ENCODE data around the gene ALPG. TPM values are rescaled to one million over a fixed set of nuclear protein-coding genes. Genes with fewer than 3 reads are reported as not detected.
A peak's percentile ranks its signal among the peaks of the same experiment; 100 is the strongest.

ALPG gene
- polyA plus RNA-seq, 1 donor (not counting 4 experiments of a cell fraction or from before 2014, with no cell fraction given) = not detected

GRCh38 chr2:232398293-232399034, 8.2 kb upstream of the ALPG start:
- no peaks in the 10 kb centered on the region for H3K27me3 ChIP-seq (ENCODE audit: control insufficient read depth, extremely low read depth, insufficient read depth, low read length)
- no peak for DNase-seq (ENCODE audit: low read depth, low spot score)
- no peak overlapping the region for H3K9ac ChIP-seq (ENCODE audit: control insufficient read depth, extremely low read depth, insufficient read depth, low read length)
- TF ChIP-seq EZH2 (IDR thresholded peaks at IDR 0.05; ENCODE audit: low read length) (no peak), CTCF (optimal IDR thresholded peaks at IDR 0.05 in 1 of 3, IDR thresholded peaks at IDR 0.05 in 1 of 3, conservative IDR thresholded peaks at IDR 0.05 in 1 of 3; ENCODE audit: extremely low read depth in 1 of 3, insufficient read depth in 2 of 3, low read length in 3 of 3) (no peak)
- no peaks in the 10 kb centered on the region for H3K79me2 ChIP-seq (ENCODE audit: control insufficient read depth, insufficient read depth, low read length)
- no peaks in the 10 kb centered on the region for H3K36me3 ChIP-seq (ENCODE audit: control insufficient read depth in 2 of 2, extremely low read depth in 1 of 2, insufficient read depth in 2 of 2, low read length in 2 of 2)
- H3K4me3 ChIP-seq (ENCODE audit: control insufficient read depth in 2 of 3, extremely low read depth in 1 of 3, insufficient read depth in 2 of 3, low read depth in 1 of 3, low read length in 3 of 3) = no peak overlapping the region
- peak; percentile 44 for FAIRE-seq
- H2AFZ ChIP-seq (ENCODE audit: control insufficient read depth, low read length) = no peak overlapping the region
- H4K20me1 ChIP-seq (ENCODE audit: control insufficient read depth, extremely low read depth, insufficient read depth, low read length) = no peaks in the 10 kb centered on the region
- dilution Hi-C loops (cut with MboI; ENCODE audit: extremely low pct_ligation_motif_present, low sequenced_read_pairs) = no loop called here
- H3K9me3 ChIP-seq (ENCODE audit: control insufficient read depth, low read depth, low read length) = no peaks in the 10 kb centered on the region
- no peak overlapping the region for H3K27ac ChIP-seq (ENCODE audit: control insufficient read depth, insufficient read depth, low read length)
- H3K4me1 ChIP-seq (ENCODE audit: control insufficient read depth, extremely low read depth, insufficient read depth, low read length) = no peaks in the 10 kb centered on the region
- H3K9me1 ChIP-seq (ENCODE audit: control insufficient read depth, extremely low read depth, insufficient read depth, low read length) = no peaks in the 10 kb centered on the region
- no peak overlapping the region for H3K4me2 ChIP-seq (ENCODE audit: control insufficient read depth, extremely low read depth, insufficient read depth, low read depth, low read length)

- Histone ChIP-seq H3K4me2 (ENCODE audit: control insufficient read depth, extremely low read depth, insufficient read depth, low read depth, low read length) (no peak overlapping the region), H3K27ac (ENCODE audit: control insufficient read depth, insufficient read depth, low read length) (no peak overlapping the region)
Observed at GRCh38 chr2:232400256-232401015, 6.2 kb upstream of the ALPG start.

More at GRCh38 chr2:232400256-232401015, 6.2 kb upstream of the ALPG start:
- no peaks in the 10 kb centered on the region for H3K36me3 ChIP-seq (ENCODE audit: control insufficient read depth in 2 of 2, extremely low read depth in 1 of 2, insufficient read depth in 2 of 2, low read length in 2 of 2)
- DNase-seq (ENCODE audit: low read depth, low spot score) (no peak), FAIRE-seq (no peak)
- no peaks in the 10 kb centered on the region for H3K79me2 ChIP-seq (ENCODE audit: control insufficient read depth, insufficient read depth, low read length)
- no peak overlapping the region for H2AFZ ChIP-seq (ENCODE audit: control insufficient read depth, low read length)
- H3K4me3 ChIP-seq (ENCODE audit: control insufficient read depth in 2 of 3, extremely low read depth in 1 of 3, insufficient read depth in 2 of 3, low read depth in 1 of 3, low read length in 3 of 3) = no peak overlapping the region
- dilution Hi-C loops (cut with MboI; ENCODE audit: extremely low pct_ligation_motif_present, low sequenced_read_pairs) = no loop called here
- no peaks in the 10 kb centered on the region for H3K9me3 ChIP-seq (ENCODE audit: control insufficient read depth, low read depth, low read length)
- H3K27me3 ChIP-seq (ENCODE audit: control insufficient read depth, extremely low read depth, insufficient read depth, low read length) = no peaks in the 10 kb centered on the region
- TF ChIP-seq EZH2 (IDR thresholded peaks at IDR 0.05; ENCODE audit: low read length) = no peak
- no peak for TF ChIP-seq CTCF (optimal IDR thresholded peaks at IDR 0.05 in 1 of 3, IDR thresholded peaks at IDR 0.05 in 1 of 3, conservative IDR thresholded peaks at IDR 0.05 in 1 of 3; ENCODE audit: extremely low read depth in 1 of 3, insufficient read depth in 2 of 3, low read length in 3 of 3)
- no peaks in the 10 kb centered on the region for H3K9me1 ChIP-seq (ENCODE audit: control insufficient read depth, extremely low read depth, insufficient read depth, low read length)
- no peaks in the 10 kb centered on the region for H4K20me1 ChIP-seq (ENCODE audit: control insufficient read depth, extremely low read depth, insufficient read depth, low read length)
- no peak overlapping the region for H3K9ac ChIP-seq (ENCODE audit: control insufficient read depth, extremely low read depth, insufficient read depth, low read length)
- no peaks in the 10 kb centered on the region for H3K4me1 ChIP-seq (ENCODE audit: control insufficient read depth, extremely low read depth, insufficient read depth, low read length)
